Mesenchymal stem cell (in vitro differentiated cells and primary cell): Measurements from ENCODE around the gene PPP1R9B.
A peak's percentile ranks its signal among the peaks of the same experiment; 100 is the strongest.

Experiments used
- DNase-seq: peaks from one replicate; pipeline ENCODE4 v3.0.0-alpha.2; 2013
- H2AFZ ChIP-seq: one replicate; pipeline ENCODE4 v1.6.1; 2013; ENCODE audit warnings: low read depth, mild to moderate bottlenecking, control low read depth, inconsistent platforms, low read length, moderate library complexity
- H2AK5ac ChIP-seq: 2 replicates; pipeline ENCODE4 v1.6.1; 2013; ENCODE audit warnings: low read length, moderate library complexity, mild to moderate bottlenecking, inconsistent platforms; ENCODE audit not compliant: severe bottlenecking
- H2BK120ac ChIP-seq: one replicate; pipeline ENCODE4 v1.6.1; 2013; ENCODE audit warnings: low read depth, mild to moderate bottlenecking, inconsistent platforms, low read length, moderate library complexity
- H2BK12ac ChIP-seq, 2 experiments: one replicate each; pipeline ENCODE4 v1.6.1; 2013; ENCODE audit warnings: inconsistent platforms in 2 of 2, low read length in 2 of 2, mild to moderate bottlenecking in 2 of 2, moderate library complexity in 2 of 2, control low read depth in 1 of 2
- H2BK15ac ChIP-seq: one replicate; pipeline ENCODE4 v1.6.1; 2013; ENCODE audit warnings: mild to moderate bottlenecking, low read depth, inconsistent platforms; ENCODE audit not compliant: poor library complexity, severe bottlenecking
- H2BK5ac ChIP-seq: 2 replicates; pipeline ENCODE4 v1.6.1; 2013; ENCODE audit warnings: low read depth, mild to moderate bottlenecking, low read length, control low read depth, inconsistent platforms; ENCODE audit not compliant: poor library complexity, severe bottlenecking
- H3K14ac ChIP-seq, 2 experiments: one replicate each; pipeline ENCODE4 v1.6.1; 2013; ENCODE audit warnings: inconsistent platforms in 2 of 2, low read length in 2 of 2, control low read depth in 1 of 2, mild to moderate bottlenecking in 1 of 2, moderate library complexity in 1 of 2
- H3K18ac ChIP-seq, 2 experiments: one replicate each; pipeline ENCODE4 v1.6.1; 2013; ENCODE audit warnings: inconsistent platforms in 2 of 2, low read length in 2 of 2, control low read depth in 1 of 2, low read depth in 1 of 2, mild to moderate bottlenecking in 1 of 2
- H3K23ac ChIP-seq, 2 experiments: one replicate each; pipeline ENCODE4 v1.6.1; 2013; ENCODE audit warnings: inconsistent platforms in 2 of 2, low read length in 2 of 2, mild to moderate bottlenecking in 2 of 2, moderate library complexity in 2 of 2, control low read depth in 1 of 2
- H3K27ac ChIP-seq: 2 replicates; pipeline ENCODE4 v1.5.1; 2013; ENCODE audit warnings: mild to moderate bottlenecking, moderate library complexity, low read length, control low read depth, inconsistent platforms; ENCODE audit not compliant: poor library complexity, severe bottlenecking
- H3K27me3 ChIP-seq, 2 experiments: 2 replicates each; pipeline versions ENCODE4 v1.6.1 to v1.7.0; 2013; ENCODE audit warnings: low read length in 2 of 2, mild to moderate bottlenecking in 2 of 2, moderate library complexity in 2 of 2, control low read depth in 1 of 2, inconsistent platforms in 1 of 2; ENCODE audit not compliant: control insufficient read depth in 1 of 2, insufficient read depth in 1 of 2
- H3K36me3 ChIP-seq, 2 experiments: 2 replicates each; pipeline versions ENCODE4 v1.6.1 to v1.7.0; 2013; ENCODE audit warnings: low read length in 2 of 2, control low read depth in 1 of 2, inconsistent platforms in 1 of 2, low read depth in 1 of 2, mild to moderate bottlenecking in 1 of 2; ENCODE audit not compliant: insufficient read depth in 2 of 2, control insufficient read depth in 1 of 2
- H3K4ac ChIP-seq, 2 experiments: one replicate each; pipeline ENCODE4 v1.6.1; 2013; ENCODE audit warnings: inconsistent platforms in 2 of 2, low read length in 2 of 2, mild to moderate bottlenecking in 2 of 2, moderate library complexity in 2 of 2, control low read depth in 1 of 2, low read depth in 1 of 2
- H3K4me1 ChIP-seq: 2 replicates; pipeline ENCODE4 v1.6.1; 2013; ENCODE audit warnings: low read depth, low read length, control low read depth; ENCODE audit not compliant: control insufficient read depth, insufficient read depth
- H3K4me2 ChIP-seq: 2 replicates; pipeline ENCODE4 v1.6.1; 2013; ENCODE audit warnings: low read length, mild to moderate bottlenecking, inconsistent platforms; ENCODE audit not compliant: poor library complexity, severe bottlenecking
- H3K4me3 ChIP-seq, 2 experiments: 2 replicates each; pipeline versions ENCODE4 v1.5.1 to v1.7.0; 2013; ENCODE audit warnings: low read length in 2 of 2, mild to moderate bottlenecking in 2 of 2, control low read depth in 1 of 2, low read depth in 1 of 2; ENCODE audit not compliant: insufficient read depth in 1 of 2
- H3K79me1 ChIP-seq: replicated peaks from 2 replicates; pipeline ENCODE4 v1.6.1; 2013; ENCODE audit warnings: mild to moderate bottlenecking, control low read depth, low read length, inconsistent platforms; ENCODE audit not compliant: poor library complexity, severe bottlenecking
- H3K9ac ChIP-seq: 2 replicates; pipeline ENCODE4 v1.7.0; 2013; ENCODE audit warnings: mild to moderate bottlenecking, low read length, moderate library complexity
- H3K9me3 ChIP-seq: 2 replicates; pipeline ENCODE4 v1.7.0; 2013; ENCODE audit warnings: mild to moderate bottlenecking, low read length; ENCODE audit not compliant: control insufficient read depth
- H4K8ac ChIP-seq: one replicate; pipeline ENCODE4 v1.6.1; 2013; ENCODE audit warnings: inconsistent platforms, mild to moderate bottlenecking, low read length, moderate library complexity
- H4K91ac ChIP-seq: one replicate; pipeline ENCODE4 v1.6.1; 2013; ENCODE audit warnings: mild to moderate bottlenecking, low read length, inconsistent platforms
- WGBS: methylation state at CpG from one replicate; pipeline ENCODE4 v1.1.7; 2013; ENCODE audit warnings: mixed read lengths; 5-methylcytosine and 5-hydroxymethylcytosine counted together

Gene PPP1R9B

GRCh38 chr17:50133028-50133768, 17.3 kb downstream of the PPP1R9B start:
- Histone ChIP-seq H3K36me3 (peaks cover 35 to 60% of the 10 kb centered on the region in 2 experiments), H2BK120ac (no peak overlapping the region), H2AK5ac (peak overlapping the region; percentile 71), H3K9ac (peak overlapping the region; percentile 32), H3K23ac (peak overlapping the region in 1 of 2 experiments; percentile 36), H3K4me2 (no peak overlapping the region), H2BK15ac (no peak overlapping the region), H3K4ac (peak overlapping the region in 1 of 2 experiments; percentile 20), H2AFZ (no peak overlapping the region), H3K27me3 (no peaks in the 10 kb centered on the region), H2BK5ac (no peak overlapping the region), H4K91ac (no peak overlapping the region), H3K4me1 (peaks cover 48% of the 10 kb centered on the region), H2BK12ac (peak overlapping the region; percentile 16 to 44), H3K18ac (peak overlapping the region in 1 of 2 experiments; percentile 74), H3K4me3 (no peak overlapping the region), H3K14ac (peak overlapping the region in 1 of 2 experiments; percentile 49), H3K79me1 (peaks cover 28% of the 10 kb centered on the region), H4K8ac (peak overlapping the region; percentile 75), H3K9me3 (no peaks in the 10 kb centered on the region), H3K27ac (peak overlapping the region; percentile 48)
- peak; percentile 77 for DNase-seq
- WGBS = 49% methylated on average over 4 of the region's 7 CpGs

DNA sequence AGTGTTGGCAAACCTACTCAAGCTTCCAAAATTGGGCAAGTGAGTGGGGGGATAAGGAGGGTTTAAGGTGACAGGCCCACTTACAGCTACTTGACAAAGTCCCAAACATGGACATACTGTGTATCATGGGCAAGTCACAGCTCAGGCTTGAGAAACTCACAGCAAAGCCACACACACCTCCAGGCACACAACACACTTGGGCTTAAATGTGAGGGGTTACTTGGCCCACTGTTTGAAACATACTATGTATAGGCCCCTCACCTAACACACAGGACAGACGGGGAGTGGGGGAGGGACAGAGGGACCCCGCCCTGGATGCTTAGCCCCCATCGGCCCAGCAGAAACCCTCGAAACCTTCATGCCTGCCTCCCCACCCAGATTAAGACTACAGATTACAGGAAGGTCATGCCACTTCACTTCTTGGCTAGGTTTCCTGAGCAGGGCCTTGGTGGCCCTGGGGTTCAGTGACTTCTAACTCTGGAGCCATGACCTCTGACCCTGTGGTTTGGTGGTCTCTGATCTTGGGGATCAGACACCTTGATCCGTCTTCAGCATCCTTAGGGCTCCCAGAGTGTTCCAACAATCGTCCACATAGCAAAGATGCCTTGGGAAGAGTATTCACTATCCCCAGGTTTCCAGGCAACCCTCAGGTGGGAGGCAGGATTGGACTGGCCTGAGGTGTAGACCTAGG, 18.2 kb downstream of the PPP1R9B start:
- Histone ChIP-seq H3K79me1 (peaks cover 20% of the 10 kb centered on the region), H3K18ac (no peak overlapping the region), H2BK5ac (no peak overlapping the region), H3K27me3 (no peaks in the 10 kb centered on the region), H3K4me3 (no peak overlapping the region), H3K4ac (no peak overlapping the region), H4K8ac (no peak overlapping the region), H2AK5ac (peak overlapping the region; percentile 71), H3K36me3 (peaks cover 26 to 50% of the 10 kb centered on the region in 2 experiments), H2BK12ac (peak overlapping the region in 1 of 2 experiments; percentile 39), H3K4me2 (no peak overlapping the region), H3K14ac (no peak overlapping the region), H3K23ac (no peak overlapping the region), H2BK15ac (no peak overlapping the region), H2BK120ac (no peak overlapping the region), H3K9me3 (no peaks in the 10 kb centered on the region), H3K27ac (no peak overlapping the region), H3K9ac (no peak overlapping the region), H4K91ac (peak overlapping the region; percentile 47), H2AFZ (no peak overlapping the region), H3K4me1 (peaks cover 51% of the 10 kb centered on the region)
- no peak for DNase-seq
- 95% methylated on average over 6 of the region's 6 CpGs for WGBS

- no peak overlapping the region for H4K91ac ChIP-seq
- no peaks in the 10 kb centered on the region for H3K27me3 ChIP-seq
- H2BK120ac ChIP-seq = peak overlapping the region; percentile 49
- DNase-seq = no peak
- peak overlapping the region in 1 of 2 experiments; percentile 83 for H3K18ac ChIP-seq
- H3K9ac ChIP-seq = no peak overlapping the region
- no peak overlapping the region for H2AK5ac ChIP-seq
- no peak overlapping the region for H3K4ac ChIP-seq
- no peak overlapping the region for H4K8ac ChIP-seq
- H3K36me3 ChIP-seq = peaks cover 14 to 38% of the 10 kb centered on the region in 2 experiments
- H3K23ac ChIP-seq = peak overlapping the region in 1 of 2 experiments; percentile 90
- peak overlapping the region in 1 of 2 experiments; percentile 75 for H3K4me3 ChIP-seq
- no peak overlapping the region for H3K27ac ChIP-seq
- H3K9me3 ChIP-seq = no peaks in the 10 kb centered on the region
- H3K79me1 ChIP-seq = peaks cover 12% of the 10 kb centered on the region
- peak overlapping the region in 1 of 2 experiments; percentile 54 for H2BK12ac ChIP-seq
- no peak overlapping the region for H3K14ac ChIP-seq
- no peak overlapping the region for H2AFZ ChIP-seq
- 33% methylated on average over 13 of the region's 19 CpGs for WGBS
- H3K4me1 ChIP-seq = peaks cover 47% of the 10 kb centered on the region
- H2BK5ac ChIP-seq = no peak overlapping the region
- H2BK15ac ChIP-seq = no peak overlapping the region
- peak overlapping the region; percentile 95 for H3K4me2 ChIP-seq
These were observed 19.7 kb downstream of the PPP1R9B start for GRCh38 chr17:50130559-50131305.
